Stimulated activated CD4-positive, alpha-beta T cell treated with anti-CD3 and anti-CD28 coated beads, Interleukin-15, amount 100 ng/mL, for 1 hour (primary cell): Measurements from ENCODE around the gene DGKD.

ENCODE experiments used
- DNase-seq, 2 donors: peaks; one replicate each; pipeline ENCODE4 v3.0.0-alpha.2; 2020; ENCODE audit warnings: low read depth in 1 of 2, low spot score in 1 of 2

The DGKD gene

GRCh38 chr2:233492751-233493150 lies 138.5 kb downstream of the DGKD start:
- DNase-seq: no peak

- DNase-seq: no peak
Measured at GRCh38 chr2:233495503-233496496, 141.5 kb downstream of the DGKD start.

GRCh38 chr2:233497692-233498091 lies 143.4 kb downstream of the DGKD start:
- DNase-seq: no peak

DNA sequence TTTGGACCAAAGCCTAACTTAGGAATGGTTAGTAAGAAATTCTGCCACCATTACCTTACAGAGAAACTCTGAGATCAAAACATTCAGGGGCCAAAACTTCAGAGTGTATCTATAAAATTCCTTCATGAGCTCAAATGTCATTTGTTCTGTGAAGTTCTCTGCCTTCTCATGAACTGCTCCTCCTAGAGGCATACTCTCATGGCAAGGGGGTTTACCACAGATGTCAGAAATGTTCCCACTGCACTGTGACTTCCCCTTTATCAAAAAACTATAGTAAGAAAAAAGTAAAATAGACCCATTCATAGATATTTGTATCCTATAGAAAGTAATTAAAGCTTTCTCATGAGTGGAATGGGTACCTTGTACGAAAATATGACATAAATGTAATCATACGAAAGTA lies 143.8 kb downstream of the DGKD start:
- DNase-seq: no peak

- DNase-seq: no peak
Measured at GRCh38 chr2:233499928-233500327, 145.6 kb downstream of the DGKD start.

DNA sequence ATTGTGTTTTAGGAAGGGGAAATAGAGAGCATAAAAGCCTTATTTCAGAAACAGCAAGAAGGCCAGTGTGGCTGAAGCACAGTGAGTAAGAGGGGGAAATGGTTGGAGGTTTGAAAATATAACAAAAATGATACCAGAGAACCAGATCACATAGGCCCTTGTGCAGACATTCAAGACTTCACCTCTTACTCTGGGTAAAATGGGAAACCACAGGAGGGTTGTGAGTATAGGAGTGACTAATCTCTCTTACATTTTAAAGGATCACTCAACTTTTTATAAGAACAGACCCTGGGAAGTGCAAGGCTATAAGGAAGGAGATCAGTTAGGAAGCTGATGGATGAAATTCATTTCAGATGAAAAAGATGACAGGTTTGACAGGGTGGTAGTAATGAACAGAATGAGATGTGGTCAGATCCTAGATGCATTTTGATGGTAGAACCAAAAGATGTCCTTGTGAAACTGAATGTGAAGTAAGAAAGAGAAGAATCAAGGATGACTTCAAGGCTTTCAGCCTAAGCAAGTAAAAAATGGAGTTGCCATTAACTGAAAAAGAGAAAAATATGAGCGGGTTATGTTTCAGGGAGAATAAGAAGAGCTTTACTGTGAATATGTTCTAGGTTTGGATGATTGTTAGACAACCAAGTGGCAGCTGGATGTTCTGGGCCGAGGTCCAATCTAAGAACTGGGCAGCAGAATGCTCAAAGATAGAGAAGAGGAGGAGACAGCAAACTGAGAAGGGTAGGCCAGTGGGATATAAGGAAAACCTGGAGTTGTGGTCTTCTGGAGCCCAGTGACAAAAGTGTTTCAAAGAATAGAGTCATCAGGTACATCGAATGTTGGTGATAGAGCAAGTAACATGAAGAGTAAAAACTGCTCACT lies 147.1 kb downstream of the DGKD start:
- no peak for DNase-seq

DNA sequence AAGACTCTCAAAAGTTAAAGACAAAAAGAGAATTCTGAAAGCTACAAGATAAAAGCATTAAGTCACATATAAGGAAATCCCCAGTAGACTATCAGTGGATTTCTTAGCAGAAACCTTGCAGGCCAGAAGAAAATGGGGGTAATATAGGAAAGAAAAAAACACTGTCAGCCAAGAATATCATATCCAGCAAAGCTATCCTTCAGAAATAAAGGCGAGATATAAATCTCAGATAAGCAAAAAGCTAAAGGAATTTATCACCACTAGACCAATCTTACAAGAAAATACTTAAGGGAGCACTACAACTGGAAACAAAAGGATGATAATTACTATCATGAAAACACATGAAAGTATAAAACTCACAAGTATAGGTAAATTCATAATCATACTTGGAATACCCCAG lies 149.2 kb downstream of the DGKD start:
- no peak for DNase-seq

DNA sequence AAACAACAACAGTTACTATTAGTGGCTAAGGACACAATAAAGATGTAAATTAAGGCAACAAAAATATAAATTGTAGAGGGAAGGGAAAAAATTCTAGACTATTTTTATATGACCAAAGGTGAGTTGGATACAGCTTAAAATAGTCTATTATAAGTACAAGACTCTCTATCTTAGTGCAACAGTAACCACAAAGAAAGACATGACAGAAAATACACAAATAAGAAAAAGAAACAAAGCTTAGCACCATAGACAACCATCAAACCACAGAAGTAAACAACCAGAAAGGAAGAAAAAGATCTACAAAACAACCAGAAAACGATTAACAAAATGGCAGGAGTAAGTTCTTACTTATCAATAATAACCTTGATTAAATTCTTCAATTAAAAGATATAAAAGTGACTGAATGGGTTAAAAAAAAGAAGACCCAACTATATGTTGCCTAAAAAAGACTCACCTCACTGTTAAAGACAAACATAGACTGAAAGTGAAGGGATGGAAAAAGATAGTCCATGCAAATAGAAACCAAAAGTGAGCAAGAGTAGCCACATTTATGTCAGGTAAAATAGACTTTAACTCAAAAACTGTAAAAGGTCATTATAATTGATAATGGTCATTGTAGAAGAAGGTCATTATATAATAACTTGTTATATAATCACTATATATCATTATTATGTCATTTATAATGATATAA lies 149.8 kb downstream of the DGKD start:
- DNase-seq: no peak

DNA sequence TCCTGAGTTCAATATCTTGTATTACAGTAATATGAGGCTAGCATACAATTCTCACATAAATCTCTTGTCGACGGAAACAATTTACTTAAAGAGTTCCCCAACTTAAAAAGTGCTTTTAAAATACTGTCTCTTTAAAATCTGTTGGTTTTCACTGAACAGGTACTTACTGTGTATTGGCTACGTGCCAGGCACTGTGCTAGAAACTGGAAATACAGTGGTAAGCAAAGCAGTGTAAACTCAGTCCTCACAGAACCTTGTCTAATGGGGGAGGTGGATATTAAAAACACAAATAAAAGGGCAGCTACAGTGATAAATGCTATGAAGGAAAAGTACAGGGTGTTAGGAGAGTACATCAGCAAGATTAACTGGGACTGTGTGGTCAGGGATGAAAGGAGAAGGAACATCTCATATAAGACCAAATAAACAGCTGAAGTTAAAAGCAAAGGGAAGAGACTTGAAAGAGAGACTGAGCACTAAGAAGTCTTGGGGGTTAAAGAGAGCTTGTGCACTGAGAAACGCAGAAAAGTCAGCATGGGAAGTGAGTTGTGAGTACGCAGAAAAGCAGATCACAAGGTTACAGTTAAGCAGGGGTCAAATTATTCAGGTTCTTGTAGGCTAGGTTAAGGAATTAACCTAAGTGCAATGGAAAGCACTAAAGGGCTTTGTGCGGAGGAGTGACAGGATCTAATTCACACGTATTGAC lies 159.8 kb downstream of the DGKD start:
- no peak for DNase-seq

- DNase-seq: no peak
Measured at GRCh38 chr2:233519787-233520611, 165.7 kb downstream of the DGKD start.
